Measurements from ENCODE around the gene RER1.

Gene RER1

GRCh38 chr1:2404890-2405511, 13.4 kb downstream of the RER1 start:
- peaks cover 70% of the 10 kb centered on the region for H3K36me3 Mint-ChIP-seq
- H3K27ac Mint-ChIP-seq = peak overlapping the region; percentile 40
- H3K4me3 Mint-ChIP-seq = no peak overlapping the region
- no peaks in the 10 kb centered on the region for H3K9me3 Mint-ChIP-seq
- no peak for ATAC-seq
- DNase-seq (ENCODE audit: low spot score in 2 of 2) = no peak
- peaks cover 9% of the 10 kb centered on the region for H3K4me1 Mint-ChIP-seq

GRCh38 chr1:2405588-2406295, 14.1 kb downstream of the RER1 start:
- DNase-seq (ENCODE audit: low spot score in 2 of 2) = no peak
- H3K4me3 Mint-ChIP-seq = no peak overlapping the region
- H3K9me3 Mint-ChIP-seq = no peaks in the 10 kb centered on the region
- peaks cover 2% of the 10 kb centered on the region for H3K4me1 Mint-ChIP-seq
- ATAC-seq = no peak
- H3K27ac Mint-ChIP-seq = peak overlapping the region; percentile 61
- H3K36me3 Mint-ChIP-seq = peaks cover 63% of the 10 kb centered on the region

GRCh38 chr1:2406451-2407041, 14.9 kb downstream of the RER1 start:
- H3K36me3 Mint-ChIP-seq = peaks cover 55% of the 10 kb centered on the region
- no peaks in the 10 kb centered on the region for H3K4me1 Mint-ChIP-seq
- H3K9me3 Mint-ChIP-seq = no peaks in the 10 kb centered on the region
- H3K27ac Mint-ChIP-seq = peak overlapping the region; percentile 61
- H3K4me3 Mint-ChIP-seq = no peak overlapping the region
- ATAC-seq (no peak), DNase-seq (ENCODE audit: low spot score in 2 of 2) (no peak)

- DNase-seq (ENCODE audit: low spot score in 2 of 2) (no peak), ATAC-seq (no peak)
- Mint-ChIP-seq H3K27ac (peak overlapping the region; percentile 61), H3K4me3 (no peak overlapping the region), H3K4me1 (no peaks in the 10 kb centered on the region), H3K36me3 (peaks cover 46% of the 10 kb centered on the region), H3K9me3 (no peaks in the 10 kb centered on the region)
Observed at GRCh38 chr1:2407166-2407990, 15.7 kb downstream of the RER1 start.

- no peak overlapping the region for H3K4me3 Mint-ChIP-seq
- peaks cover 41% of the 10 kb centered on the region for H3K36me3 Mint-ChIP-seq
- peak overlapping the region; percentile 61 for H3K27ac Mint-ChIP-seq
- DNase-seq (ENCODE audit: low spot score in 2 of 2) (no peak), ATAC-seq (no peak)
- no peaks in the 10 kb centered on the region for H3K4me1 Mint-ChIP-seq
- H3K9me3 Mint-ChIP-seq = no peaks in the 10 kb centered on the region
Observed at GRCh38 chr1:2407991-2408275, 16.3 kb downstream of the RER1 start.

- no peaks in the 10 kb centered on the region for H3K9me3 Mint-ChIP-seq
- H3K36me3 Mint-ChIP-seq = peaks cover 36% of the 10 kb centered on the region
- DNase-seq (ENCODE audit: low spot score in 2 of 2) (no peak), ATAC-seq (no peak)
- no peak overlapping the region for H3K4me3 Mint-ChIP-seq
- no peaks in the 10 kb centered on the region for H3K4me1 Mint-ChIP-seq
- H3K27ac Mint-ChIP-seq = no peak overlapping the region
Observed at GRCh38 chr1:2408456-2408855, 16.8 kb downstream of the RER1 start.

GRCh38 chr1:2408859-2409276, 17.2 kb downstream of the RER1 start:
- no peaks in the 10 kb centered on the region for H3K9me3 Mint-ChIP-seq
- H3K4me3 Mint-ChIP-seq = no peak overlapping the region
- H3K4me1 Mint-ChIP-seq = peaks cover 1% of the 10 kb centered on the region
- H3K27ac Mint-ChIP-seq = peak overlapping the region; percentile 87
- H3K36me3 Mint-ChIP-seq = peaks cover 32% of the 10 kb centered on the region
- no peak for DNase-seq (ENCODE audit: low spot score in 2 of 2)
- ATAC-seq = no peak

- Mint-ChIP-seq H3K4me1 (peaks cover 10% of the 10 kb centered on the region), H3K36me3 (peaks cover 29% of the 10 kb centered on the region), H3K4me3 (no peak overlapping the region), H3K9me3 (no peaks in the 10 kb centered on the region), H3K27ac (peak overlapping the region; percentile 87)
- ATAC-seq = no peak
- DNase-seq (ENCODE audit: low spot score in 2 of 2) = no peak
Observed at GRCh38 chr1:2409745-2410144, 18.1 kb downstream of the RER1 start.

- Mint-ChIP-seq H3K4me3 (peak overlapping the region; percentile 87), H3K27ac (peak overlapping the region; percentile 87), H3K9me3 (no peaks in the 10 kb centered on the region), H3K36me3 (peaks cover 18% of the 10 kb centered on the region), H3K4me1 (peaks cover 29% of the 10 kb centered on the region)
- no peak for DNase-seq (ENCODE audit: low spot score in 2 of 2)
- peak; percentile 53 for ATAC-seq
Observed at GRCh38 chr1:2411801-2412394, 20.3 kb downstream of the RER1 start.

- DNase-seq (ENCODE audit: low spot score in 2 of 2) (peak; percentile 99 to 100), ATAC-seq (peak; percentile 92)
- Mint-ChIP-seq H3K27ac (peak within 1 kb of the TSS; percentile 87), H3K36me3 (peaks cover 15% of the 10 kb centered on the region), H3K9me3 (no peaks in the 10 kb centered on the region), H3K4me1 (peaks cover 34% of the 10 kb centered on the region), H3K4me3 (peak within 1 kb of the TSS; percentile 87)
Observed at GRCh38 chr1:2412395-2412772, 20.7 kb downstream of the RER1 start, which contains the start of gene PEX10. Gene PEX10 (minus strand): TSS chr1:2412564. CDS start chr1:2412502, 62 bp downstream.

- Mint-ChIP-seq H3K27ac (peak overlapping the region; percentile 54), H3K4me1 (peaks cover 34% of the 10 kb centered on the region), H3K9me3 (no peaks in the 10 kb centered on the region), H3K36me3 (peaks cover 12% of the 10 kb centered on the region), H3K4me3 (peak overlapping the region; percentile 87)
- DNase-seq (ENCODE audit: low spot score in 2 of 2) (peak; percentile 27 to 65), ATAC-seq (peak; percentile 59)
Observed at GRCh38 chr1:2412773-2413494, 21.3 kb downstream of the RER1 start.

- peaks cover 34% of the 10 kb centered on the region for H3K4me1 Mint-ChIP-seq
- peak overlapping the region; percentile 92 for H3K27ac Mint-ChIP-seq
- H3K9me3 Mint-ChIP-seq = no peaks in the 10 kb centered on the region
- DNase-seq (ENCODE audit: low spot score in 2 of 2) (peak in 1 of 2 donors; percentile 67), ATAC-seq (no peak)
- H3K4me3 Mint-ChIP-seq = peak overlapping the region; percentile 87
- peaks cover 12% of the 10 kb centered on the region for H3K36me3 Mint-ChIP-seq
Observed at GRCh38 chr1:2413495-2414296, 22.1 kb downstream of the RER1 start.

GRCh38 chr1:2414297-2414958, 22.8 kb downstream of the RER1 start:
- DNase-seq (ENCODE audit: low spot score in 2 of 2) (peak; percentile 69 to 92), ATAC-seq (peak; percentile 40)
- H3K27ac Mint-ChIP-seq = peak overlapping the region; percentile 92
- H3K4me3 Mint-ChIP-seq = peak overlapping the region; percentile 87
- no peaks in the 10 kb centered on the region for H3K9me3 Mint-ChIP-seq
- H3K36me3 Mint-ChIP-seq = peaks cover 7% of the 10 kb centered on the region
- peaks cover 39% of the 10 kb centered on the region for H3K4me1 Mint-ChIP-seq
